Measurements from ENCODE around the gene TMEM127.

GRCh38 chr2:96209011-96209728 is 56.6 kb downstream of the TMEM127 start:
- no peak for TF ChIP-seq LEF1 (IDR thresholded peaks at IDR 0.05; ENCODE audit: borderline replicate concordance)
- no peak for TF ChIP-seq FOXM1 (IDR thresholded peaks at IDR 0.05; ENCODE audit: borderline replicate concordance)
- no peak for TF ChIP-seq CTBP1 (IDR thresholded peaks at IDR 0.05; ENCODE audit: borderline replicate concordance)
- TF ChIP-seq TARDBP (IDR thresholded peaks at IDR 0.05), result no peak
- no peak for TF ChIP-seq ZNF384 (IDR thresholded peaks at IDR 0.05)
- TF ChIP-seq ELF4 (IDR thresholded peaks at IDR 0.05), result no peak
- TF ChIP-seq NFRKB (IDR thresholded peaks at IDR 0.05), result no peak
